ENCODE results near the gene ADAMTS6.

Gene ADAMTS6

DNA sequence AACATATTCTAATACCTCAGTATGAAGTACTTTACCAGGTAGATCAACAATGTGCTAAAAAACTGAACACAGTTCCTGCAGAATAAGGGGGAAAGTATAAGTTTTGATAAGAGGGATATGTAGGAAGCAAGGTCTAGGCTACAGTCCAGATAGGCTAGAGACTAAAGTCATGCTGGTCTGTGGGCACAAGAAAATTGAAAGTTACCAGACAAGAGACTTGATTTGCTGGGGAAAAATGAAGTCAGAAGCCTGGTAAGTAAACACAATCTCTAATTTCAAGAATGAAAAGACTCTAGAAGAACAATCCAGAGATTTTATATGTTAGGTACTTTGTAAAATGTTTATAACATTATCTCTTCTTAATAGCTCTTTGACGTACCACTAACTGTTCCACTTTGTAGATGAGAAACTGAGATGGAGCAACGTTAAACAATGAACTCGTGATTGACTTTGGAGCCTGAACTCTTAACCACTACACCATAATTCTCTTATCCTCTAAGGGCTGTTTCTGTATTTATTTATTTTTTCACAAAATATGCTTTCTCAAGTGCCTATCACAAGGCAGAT lies 19.5 kb downstream of the ADAMTS6 start:
- Histone ChIP-seq H3K4me1 (ENCODE audit: control insufficient read depth, low read depth, low read length) (no peaks in the 10 kb centered on the region), H3K9me3 (ENCODE audit: control insufficient read depth, low read depth, low read length) (no peaks in the 10 kb centered on the region), H3K36me3 (ENCODE audit: control insufficient read depth, low read depth, low read length) (no peaks in the 10 kb centered on the region), H3K9ac (ENCODE audit: low read length) (no peak overlapping the region), H3K27ac (ENCODE audit: low read length) (no peak overlapping the region), H3K4me3 (ENCODE audit: low read length) (no peak overlapping the region), H3K27me3 (ENCODE audit: control insufficient read depth, insufficient read depth, low read length) (no peaks in the 10 kb centered on the region)

DNA sequence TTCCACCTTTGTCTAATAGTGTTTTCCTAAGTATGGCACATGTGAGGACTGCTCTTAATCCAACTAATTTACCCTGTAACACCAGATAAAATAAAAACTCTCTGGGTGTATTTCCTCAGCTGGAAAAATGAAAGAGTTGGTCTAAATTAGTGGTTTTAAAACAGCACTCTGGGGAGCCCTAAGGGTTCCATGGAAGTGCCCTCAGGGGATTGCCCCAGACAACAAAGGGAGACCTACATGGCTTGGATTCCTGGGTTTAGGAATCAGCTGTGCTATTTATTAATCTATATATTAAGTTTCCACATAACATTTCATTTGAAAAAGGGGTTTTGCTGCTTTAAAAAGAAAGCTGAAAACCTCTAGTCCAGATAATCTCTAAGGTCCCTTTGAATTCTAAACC lies 20.2 kb downstream of the ADAMTS6 start:
- Histone ChIP-seq H3K4me1 (ENCODE audit: control insufficient read depth, low read depth, low read length) (no peaks in the 10 kb centered on the region), H3K36me3 (ENCODE audit: control insufficient read depth, low read depth, low read length) (no peaks in the 10 kb centered on the region), H3K9ac (ENCODE audit: low read length) (no peak overlapping the region), H3K9me3 (ENCODE audit: control insufficient read depth, low read depth, low read length) (no peaks in the 10 kb centered on the region), H3K4me3 (ENCODE audit: low read length) (no peak overlapping the region), H3K27me3 (ENCODE audit: control insufficient read depth, insufficient read depth, low read length) (no peaks in the 10 kb centered on the region), H3K27ac (ENCODE audit: low read length) (no peak overlapping the region)

DNA sequence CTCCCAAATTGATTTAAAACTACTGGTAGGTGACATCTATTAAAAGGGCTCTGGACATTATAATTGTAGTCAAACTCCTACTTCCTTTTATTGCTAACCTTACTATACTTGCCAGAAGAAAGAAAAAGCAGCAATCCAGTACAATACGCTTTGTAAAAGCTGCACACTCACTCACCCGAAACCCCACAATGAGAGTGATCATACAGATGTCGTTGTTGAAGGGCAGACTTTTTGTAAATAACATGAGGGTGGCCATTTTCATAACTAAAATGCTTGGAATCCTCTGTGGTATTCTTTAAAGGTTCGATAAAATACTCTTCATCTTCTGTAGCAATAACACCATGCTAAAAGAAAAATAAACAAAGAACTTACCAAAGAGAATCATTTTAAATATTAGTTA lies 21.7 kb downstream of the ADAMTS6 start:
- H3K4me3 ChIP-seq (ENCODE audit: low read length) = no peak overlapping the region
- no peaks in the 10 kb centered on the region for H3K36me3 ChIP-seq (ENCODE audit: control insufficient read depth, low read depth, low read length)

DNA sequence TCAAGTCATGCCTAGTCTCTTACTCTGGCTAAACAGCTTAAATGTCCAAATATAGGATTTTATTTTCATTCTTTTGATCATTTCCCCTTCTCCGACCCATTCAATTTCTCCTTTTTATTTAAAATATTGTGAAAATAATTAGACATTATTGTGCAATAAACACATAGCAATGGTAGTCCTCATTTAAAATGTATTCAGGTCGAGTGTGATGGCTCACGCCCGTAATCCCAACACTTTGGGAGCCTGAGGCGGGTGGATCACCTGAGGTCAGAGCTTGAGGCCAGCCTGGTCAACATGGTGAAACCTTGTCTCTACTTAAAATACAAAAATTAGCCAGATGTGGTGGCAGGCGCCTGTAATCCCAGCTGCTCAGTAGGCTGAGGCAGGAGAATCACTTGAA lies 26.7 kb downstream of the ADAMTS6 start:
- H3K9ac ChIP-seq (ENCODE audit: low read length) = no peak overlapping the region
- H3K27ac ChIP-seq (ENCODE audit: low read length) = no peak overlapping the region
- H3K36me3 ChIP-seq (ENCODE audit: control insufficient read depth, low read depth, low read length) = no peaks in the 10 kb centered on the region
- no peak overlapping the region for H3K4me3 ChIP-seq (ENCODE audit: low read length)
- no peaks in the 10 kb centered on the region for H3K9me3 ChIP-seq (ENCODE audit: control insufficient read depth, low read depth, low read length)
- no peaks in the 10 kb centered on the region for H3K4me1 ChIP-seq (ENCODE audit: control insufficient read depth, low read depth, low read length)
- no peaks in the 10 kb centered on the region for H3K27me3 ChIP-seq (ENCODE audit: control insufficient read depth, insufficient read depth, low read length)

More for the DNA sequence above, 21.7 kb downstream of the ADAMTS6 start:
- no peaks in the 10 kb centered on the region for H3K27me3 ChIP-seq (ENCODE audit: control insufficient read depth, insufficient read depth, low read length)
- no peaks in the 10 kb centered on the region for H3K4me1 ChIP-seq (ENCODE audit: control insufficient read depth, low read depth, low read length)
- H3K27ac ChIP-seq (ENCODE audit: low read length) = no peak overlapping the region
- no peaks in the 10 kb centered on the region for H3K9me3 ChIP-seq (ENCODE audit: control insufficient read depth, low read depth, low read length)
- no peak overlapping the region for H3K9ac ChIP-seq (ENCODE audit: low read length)

DNA sequence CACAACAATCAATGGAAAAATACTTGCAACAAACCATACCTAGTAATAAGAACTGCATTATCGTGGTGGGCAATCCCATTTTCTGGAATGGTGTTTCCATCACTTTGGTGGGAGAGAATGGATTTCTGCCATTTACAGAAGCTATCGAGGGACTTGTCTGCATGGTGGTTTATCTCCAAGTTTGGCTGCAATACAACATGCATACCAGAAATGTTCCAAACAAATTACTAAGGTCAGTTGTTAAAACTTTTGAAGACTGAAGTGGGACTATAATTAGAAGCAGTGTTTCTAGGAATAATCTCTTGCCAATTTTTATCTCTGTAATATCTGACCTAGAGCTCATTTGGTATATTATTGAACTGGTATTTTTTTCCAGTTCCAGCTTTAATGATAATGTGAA lies 30.3 kb downstream of the ADAMTS6 start:
- H3K27ac ChIP-seq (ENCODE audit: low read length) = no peak overlapping the region
- H3K4me3 ChIP-seq (ENCODE audit: low read length) = no peak overlapping the region
- H3K36me3 ChIP-seq (ENCODE audit: control insufficient read depth, low read depth, low read length) = no peaks in the 10 kb centered on the region
- no peak overlapping the region for H3K9ac ChIP-seq (ENCODE audit: low read length)
- no peaks in the 10 kb centered on the region for H3K27me3 ChIP-seq (ENCODE audit: control insufficient read depth, insufficient read depth, low read length)
- no peaks in the 10 kb centered on the region for H3K9me3 ChIP-seq (ENCODE audit: control insufficient read depth, low read depth, low read length)
- H3K4me1 ChIP-seq (ENCODE audit: control insufficient read depth, low read depth, low read length) = no peaks in the 10 kb centered on the region

DNA sequence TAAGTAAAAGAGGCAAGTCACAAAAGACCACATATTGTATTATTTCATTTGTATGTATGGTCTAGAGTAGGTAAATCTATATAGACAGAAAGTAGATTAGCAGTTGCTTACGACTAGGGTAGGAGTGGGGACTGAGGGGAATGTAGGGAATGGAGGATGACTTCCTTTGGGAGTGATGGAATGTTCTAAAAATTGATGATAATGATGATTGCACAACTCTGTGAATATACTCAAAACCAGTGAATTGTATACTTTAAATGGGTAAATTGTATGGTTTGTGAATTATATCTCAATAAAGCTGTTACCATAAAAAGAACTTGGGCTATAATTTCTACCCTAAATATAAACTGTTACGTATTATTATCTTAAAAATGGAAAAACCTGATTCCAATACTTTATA lies 35.0 kb downstream of the ADAMTS6 start:
- H3K36me3 ChIP-seq (ENCODE audit: control insufficient read depth, low read depth, low read length) = no peaks in the 10 kb centered on the region
- no peak overlapping the region for H3K4me3 ChIP-seq (ENCODE audit: low read length)
- H3K9ac ChIP-seq (ENCODE audit: low read length) = no peak overlapping the region
- no peaks in the 10 kb centered on the region for H3K9me3 ChIP-seq (ENCODE audit: control insufficient read depth, low read depth, low read length)
- H3K27ac ChIP-seq (ENCODE audit: low read length) = no peak overlapping the region
- no peaks in the 10 kb centered on the region for H3K27me3 ChIP-seq (ENCODE audit: control insufficient read depth, insufficient read depth, low read length)
- no peaks in the 10 kb centered on the region for H3K4me1 ChIP-seq (ENCODE audit: control insufficient read depth, low read depth, low read length)

DNA sequence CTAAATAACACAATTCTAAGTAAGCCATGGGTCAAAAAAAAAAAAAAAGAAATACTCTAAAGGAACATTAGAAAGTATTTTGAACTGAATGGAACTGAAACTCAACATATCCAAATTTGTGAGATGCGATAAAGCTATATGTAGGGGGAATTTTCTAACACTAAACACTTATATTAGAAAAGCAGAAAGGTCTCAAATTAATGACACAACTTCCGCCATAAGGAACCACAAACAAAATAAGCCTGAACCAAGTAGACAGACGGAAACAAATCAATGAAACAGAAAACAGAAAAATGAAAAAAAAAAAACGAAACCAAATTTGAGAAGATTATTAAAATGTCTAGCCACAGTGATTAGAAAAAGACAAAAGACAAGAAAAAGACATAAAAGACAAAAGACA lies 39.9 kb downstream of the ADAMTS6 start:
- Histone ChIP-seq H3K36me3 (ENCODE audit: control insufficient read depth, low read depth, low read length) (no peaks in the 10 kb centered on the region), H3K27me3 (ENCODE audit: control insufficient read depth, insufficient read depth, low read length) (no peaks in the 10 kb centered on the region), H3K27ac (ENCODE audit: low read length) (no peak overlapping the region)

DNA sequence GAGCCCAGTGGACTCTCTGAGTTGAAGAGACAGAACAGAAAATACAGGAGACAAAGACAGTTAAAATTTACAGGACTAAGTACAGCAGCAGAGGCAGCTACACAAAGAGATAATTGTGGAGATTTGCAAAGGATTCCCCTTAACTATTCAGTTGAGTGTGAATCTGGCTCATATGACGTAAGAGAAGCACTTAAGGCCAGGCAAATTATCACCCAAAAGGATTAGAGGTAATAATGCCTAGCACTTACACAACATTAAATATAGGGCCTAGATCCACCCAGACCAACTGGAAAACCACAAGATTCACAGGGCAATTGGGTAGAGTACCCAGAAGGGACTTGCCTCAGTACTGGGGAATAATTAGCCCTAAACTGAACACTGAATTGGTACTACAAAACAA lies 41.3 kb downstream of the ADAMTS6 start:
- no peaks in the 10 kb centered on the region for H3K27me3 ChIP-seq (ENCODE audit: control insufficient read depth, insufficient read depth, low read length)
- no peak overlapping the region for H3K9ac ChIP-seq (ENCODE audit: low read length)
- no peaks in the 10 kb centered on the region for H3K36me3 ChIP-seq (ENCODE audit: control insufficient read depth, low read depth, low read length)

More for the DNA sequence above, 39.9 kb downstream of the ADAMTS6 start:
- Histone ChIP-seq H3K4me3 (ENCODE audit: low read length) (no peak overlapping the region), H3K4me1 (ENCODE audit: control insufficient read depth, low read depth, low read length) (no peaks in the 10 kb centered on the region), H3K9me3 (ENCODE audit: control insufficient read depth, low read depth, low read length) (no peaks in the 10 kb centered on the region), H3K9ac (ENCODE audit: low read length) (no peak overlapping the region)

DNA sequence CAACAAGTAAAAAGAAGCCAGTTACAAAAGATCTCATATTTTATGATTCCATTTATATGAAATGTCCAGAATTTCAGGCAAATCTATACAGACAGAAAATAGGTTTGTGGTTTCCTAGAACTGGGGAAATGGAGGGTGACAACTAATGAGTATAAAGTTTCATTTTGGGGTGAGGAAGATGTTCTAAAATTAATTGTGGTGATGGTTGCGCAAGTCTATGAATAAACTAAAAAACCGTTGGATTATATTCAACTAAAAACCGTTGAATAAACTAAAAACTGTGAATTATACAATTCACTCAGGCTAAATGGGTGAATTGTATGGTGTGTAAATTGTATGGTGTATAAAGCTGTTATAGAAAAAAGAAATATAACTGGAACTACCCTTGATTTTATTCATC lies 47.6 kb downstream of the ADAMTS6 start:
- Histone ChIP-seq H3K27ac (ENCODE audit: low read length) (no peak overlapping the region), H3K9me3 (ENCODE audit: control insufficient read depth, low read depth, low read length) (no peaks in the 10 kb centered on the region), H3K36me3 (ENCODE audit: control insufficient read depth, low read depth, low read length) (no peaks in the 10 kb centered on the region), H3K9ac (ENCODE audit: low read length) (no peak overlapping the region), H3K27me3 (ENCODE audit: control insufficient read depth, insufficient read depth, low read length) (no peaks in the 10 kb centered on the region), H3K4me1 (ENCODE audit: control insufficient read depth, low read depth, low read length) (no peaks in the 10 kb centered on the region), H3K4me3 (ENCODE audit: low read length) (no peak overlapping the region)

More for the DNA sequence above, 41.3 kb downstream of the ADAMTS6 start:
- no peaks in the 10 kb centered on the region for H3K9me3 ChIP-seq (ENCODE audit: control insufficient read depth, low read depth, low read length)
- H3K4me3 ChIP-seq (ENCODE audit: low read length) = no peak overlapping the region
- no peak overlapping the region for H3K27ac ChIP-seq (ENCODE audit: low read length)
- H3K4me1 ChIP-seq (ENCODE audit: control insufficient read depth, low read depth, low read length) = no peaks in the 10 kb centered on the region

DNA sequence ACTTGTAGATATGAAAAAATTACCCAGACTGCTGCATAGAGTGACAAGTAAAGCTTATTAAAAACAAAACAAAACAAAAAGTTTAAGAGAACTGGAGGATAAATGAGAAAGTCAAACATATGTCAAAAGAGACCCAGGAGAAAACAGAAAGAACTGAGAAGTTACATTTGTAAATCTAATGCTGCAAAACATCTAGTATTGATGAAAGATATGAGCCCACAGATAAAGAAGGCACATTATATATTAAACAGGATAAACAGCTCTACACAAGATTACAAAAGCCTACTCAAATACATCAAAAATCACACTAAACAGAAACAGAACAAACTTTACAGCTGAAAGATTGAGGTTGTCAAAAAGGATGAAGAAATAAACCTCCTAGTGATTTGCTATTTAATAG lies 55.1 kb downstream of the ADAMTS6 start:
- H3K36me3 ChIP-seq (ENCODE audit: control insufficient read depth, low read depth, low read length) = no peaks in the 10 kb centered on the region
- H3K27ac ChIP-seq (ENCODE audit: low read length) = no peak overlapping the region
- no peak overlapping the region for H3K4me3 ChIP-seq (ENCODE audit: low read length)
- no peaks in the 10 kb centered on the region for H3K9me3 ChIP-seq (ENCODE audit: control insufficient read depth, low read depth, low read length)
- H3K9ac ChIP-seq (ENCODE audit: low read length) = no peak overlapping the region
- H3K4me1 ChIP-seq (ENCODE audit: control insufficient read depth, low read depth, low read length) = no peaks in the 10 kb centered on the region
- H3K27me3 ChIP-seq (ENCODE audit: control insufficient read depth, insufficient read depth, low read length) = no peaks in the 10 kb centered on the region

DNA sequence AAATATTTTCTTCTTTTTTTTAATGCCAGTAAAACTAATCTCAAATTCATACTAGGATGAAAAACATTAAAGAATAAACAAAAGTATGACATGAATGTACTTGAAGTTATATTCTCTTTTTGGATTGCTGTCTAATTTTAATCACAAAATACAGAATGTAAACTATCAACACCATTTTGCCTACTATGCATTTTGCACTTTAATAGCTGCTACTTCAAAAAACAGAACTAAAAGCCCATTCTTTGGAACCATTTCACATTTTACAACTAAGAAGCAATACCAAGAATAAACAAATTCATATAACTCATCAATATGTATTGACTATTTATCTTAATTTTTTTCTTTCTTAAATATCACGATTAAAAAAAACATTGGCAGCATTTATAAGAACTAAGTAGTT lies 58.1 kb downstream of the ADAMTS6 start:
- H3K4me3 ChIP-seq (ENCODE audit: low read length) = no peak overlapping the region
- H3K27me3 ChIP-seq (ENCODE audit: control insufficient read depth, insufficient read depth, low read length) = no peaks in the 10 kb centered on the region
- H3K4me1 ChIP-seq (ENCODE audit: control insufficient read depth, low read depth, low read length) = no peaks in the 10 kb centered on the region
- no peak overlapping the region for H3K9ac ChIP-seq (ENCODE audit: low read length)
- peaks cover 4% of the 10 kb centered on the region for H3K9me3 ChIP-seq (ENCODE audit: control insufficient read depth, low read depth, low read length)
- H3K36me3 ChIP-seq (ENCODE audit: control insufficient read depth, low read depth, low read length) = no peaks in the 10 kb centered on the region
- H3K27ac ChIP-seq (ENCODE audit: low read length) = no peak overlapping the region

DNA sequence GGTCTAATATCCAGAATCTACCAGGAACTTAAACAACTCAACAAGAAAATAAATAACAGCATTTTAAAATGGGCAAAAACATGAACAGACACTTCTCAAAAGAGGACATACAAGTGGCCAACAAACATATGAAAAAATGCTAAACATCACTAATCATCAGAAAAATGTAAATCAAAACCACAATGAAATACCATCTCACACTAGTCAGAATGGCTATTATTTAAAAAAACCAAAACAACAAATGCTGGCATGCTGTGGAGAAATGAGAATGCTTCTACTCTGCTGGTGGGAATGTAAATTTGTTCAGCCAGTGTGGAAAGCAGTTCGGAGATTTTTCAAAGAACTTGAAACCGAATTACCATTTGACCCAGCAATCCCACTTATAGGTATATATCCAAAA lies 63.1 kb downstream of the ADAMTS6 start:
- peaks cover 8% of the 10 kb centered on the region for H3K9me3 ChIP-seq (ENCODE audit: control insufficient read depth, low read depth, low read length)
- no peaks in the 10 kb centered on the region for H3K4me1 ChIP-seq (ENCODE audit: control insufficient read depth, low read depth, low read length)

More for the DNA sequence above, 63.1 kb downstream of the ADAMTS6 start:
- H3K27me3 ChIP-seq (ENCODE audit: control insufficient read depth, insufficient read depth, low read length) = no peaks in the 10 kb centered on the region
- no peaks in the 10 kb centered on the region for H3K36me3 ChIP-seq (ENCODE audit: control insufficient read depth, low read depth, low read length)
- no peak overlapping the region for H3K9ac ChIP-seq (ENCODE audit: low read length)
- no peak overlapping the region for H3K27ac ChIP-seq (ENCODE audit: low read length)
- H3K4me3 ChIP-seq (ENCODE audit: low read length) = no peak overlapping the region
